ENCODE data around the gene TRAPPC4. TPM values are rescaled to one million over a fixed set of nuclear protein-coding genes. Genes with fewer than 3 reads are reported as not detected.
"Not testable (repeated sequence)": the region's sequence is repeated elsewhere in the genome, so short reads cannot be mapped to it uniquely, and the experiment has no call there.

Gene TRAPPC4
- polyA plus RNA-seq, 4 donors = 59.1 to 103 (median 79.7) TPM

GRCh38 chr11:118980191-118980881 is 38.2 kb upstream of the TRAPPC4 start:
- DNase-seq (peak; percentile 25 to 75), FAIRE-seq (no peak)
- Histone ChIP-seq H3K9me3 (ENCODE audit: control insufficient read depth in 2 of 2, insufficient read depth in 1 of 2, low read depth in 1 of 2, low read length in 1 of 2) (no peaks in the 10 kb centered on the region), H3K27me3 (ENCODE audit: control insufficient read depth in 3 of 3, insufficient read depth in 3 of 3, low read length in 3 of 3) (peaks cover 0 to 3% (median 0%) of the 10 kb centered on the region in 3 donors), H3K4me3 (ENCODE audit: low read depth in 1 of 3, low read length in 3 of 3) (no peak overlapping the region), H3K27ac (ENCODE audit: low read depth in 1 of 3, low read length in 2 of 3) (peak overlapping the region in 1 of 3 donors; percentile 17), H3K36me3 (ENCODE audit: control insufficient read depth in 3 of 3, insufficient read depth in 2 of 3, low read depth in 1 of 3, low read length in 3 of 3) (no peaks in the 10 kb centered on the region), H3K4me1 (ENCODE audit: control insufficient read depth in 3 of 3, insufficient read depth in 2 of 3, low read depth in 1 of 3, low read length in 2 of 3) (peaks cover 0 to 16% (median 0%) of the 10 kb centered on the region in 3 donors)
- 35 to 50% (median 47%) methylated on average over 21 of the region's 21 CpGs for WGBS, 3 donors

- not testable (repeated sequence) for FAIRE-seq; H3K36me3 ChIP-seq (ENCODE audit: control insufficient read depth in 3 of 3, insufficient read depth in 2 of 3, low read depth in 1 of 3, low read length in 3 of 3); DNase-seq; H3K27ac ChIP-seq (ENCODE audit: low read depth in 1 of 3, low read length in 2 of 3); H3K9me3 ChIP-seq (ENCODE audit: control insufficient read depth in 2 of 2, insufficient read depth in 1 of 2, low read depth in 1 of 2, low read length in 1 of 2); H3K27me3 ChIP-seq (ENCODE audit: control insufficient read depth in 3 of 3, insufficient read depth in 3 of 3, low read length in 3 of 3); H3K4me3 ChIP-seq (ENCODE audit: low read depth in 1 of 3, low read length in 3 of 3)
- WGBS, 3 donors = 71 to 75% (median 71%) methylated on average over 8 of the region's 8 CpGs
- H3K4me1 ChIP-seq (ENCODE audit: control insufficient read depth in 3 of 3, insufficient read depth in 2 of 3, low read depth in 1 of 3, low read length in 2 of 3) = peaks cover 0 to 13% (median 0%) of the 10 kb centered on the region in 3 donors
These were observed 34.2 kb upstream of the TRAPPC4 start for GRCh38 chr11:118984337-118984736.

- Histone ChIP-seq H3K4me1 (ENCODE audit: control insufficient read depth in 3 of 3, insufficient read depth in 2 of 3, low read depth in 1 of 3, low read length in 2 of 3) (peaks cover 0 to 8% (median 0%) of the 10 kb centered on the region in 3 donors), H3K4me3 (ENCODE audit: low read depth in 1 of 3, low read length in 3 of 3) (no peak overlapping the region), H3K36me3 (ENCODE audit: control insufficient read depth in 3 of 3, insufficient read depth in 2 of 3, low read depth in 1 of 3, low read length in 3 of 3) (no peaks in the 10 kb centered on the region), H3K9me3 (ENCODE audit: control insufficient read depth in 2 of 2, insufficient read depth in 1 of 2, low read depth in 1 of 2, low read length in 1 of 2) (no peaks in the 10 kb centered on the region), H3K27ac (ENCODE audit: low read depth in 1 of 3, low read length in 2 of 3) (no peak overlapping the region), H3K27me3 (ENCODE audit: control insufficient read depth in 3 of 3, insufficient read depth in 3 of 3, low read length in 3 of 3) (no peaks in the 10 kb centered on the region)
- 86 to 93% (median 92%) methylated on average over 2 of the region's 2 CpGs for WGBS, 3 donors
- no peak for DNase-seq
- FAIRE-seq = no peak
These were observed 33.7 kb upstream of the TRAPPC4 start for GRCh38 chr11:118984825-118985224.

GRCh38 chr11:118988280-118988679 is 30.3 kb upstream of the TRAPPC4 start:
- Histone ChIP-seq H3K27me3 (ENCODE audit: control insufficient read depth in 3 of 3, insufficient read depth in 3 of 3, low read length in 3 of 3) (no peaks in the 10 kb centered on the region), H3K4me3 (ENCODE audit: low read depth in 1 of 3, low read length in 3 of 3) (no peak overlapping the region), H3K36me3 (ENCODE audit: control insufficient read depth in 3 of 3, insufficient read depth in 2 of 3, low read depth in 1 of 3, low read length in 3 of 3) (no peaks in the 10 kb centered on the region), H3K27ac (ENCODE audit: low read depth in 1 of 3, low read length in 2 of 3) (no peak overlapping the region), H3K4me1 (ENCODE audit: control insufficient read depth in 3 of 3, insufficient read depth in 2 of 3, low read depth in 1 of 3, low read length in 2 of 3) (no peaks in the 10 kb centered on the region), H3K9me3 (ENCODE audit: control insufficient read depth in 2 of 2, insufficient read depth in 1 of 2, low read depth in 1 of 2, low read length in 1 of 2) (no peaks in the 10 kb centered on the region)
- DNase-seq = no peak
- no peak for FAIRE-seq
- 66 to 89% (median 84%) methylated on average over 5 of the region's 5 CpGs for WGBS, 3 donors

GRCh38 chr11:118991486-118992038 is 27.0 kb upstream of the TRAPPC4 start:
- not testable (repeated sequence) for DNase-seq; H3K27me3 ChIP-seq (ENCODE audit: control insufficient read depth in 3 of 3, insufficient read depth in 3 of 3, low read length in 3 of 3); H3K4me3 ChIP-seq (ENCODE audit: low read depth in 1 of 3, low read length in 3 of 3); H3K27ac ChIP-seq (ENCODE audit: low read depth in 1 of 3, low read length in 2 of 3); H3K9me3 ChIP-seq (ENCODE audit: control insufficient read depth in 2 of 2, insufficient read depth in 1 of 2, low read depth in 1 of 2, low read length in 1 of 2); FAIRE-seq; H3K4me1 ChIP-seq (ENCODE audit: control insufficient read depth in 3 of 3, insufficient read depth in 2 of 3, low read depth in 1 of 3, low read length in 2 of 3); H3K36me3 ChIP-seq (ENCODE audit: control insufficient read depth in 3 of 3, insufficient read depth in 2 of 3, low read depth in 1 of 3, low read length in 3 of 3)
- 96 to 100% (median 98%) methylated on average over 26 to 44 of the region's 44 CpGs for WGBS, 3 donors

- FAIRE-seq (no peak), DNase-seq (peak in 1 of 2 donors; percentile 19)
- Histone ChIP-seq H3K4me3 (ENCODE audit: low read depth in 1 of 3, low read length in 3 of 3) (peak overlapping the region; percentile 43 to 88 (median 70)), H3K27me3 (ENCODE audit: control insufficient read depth in 3 of 3, insufficient read depth in 3 of 3, low read length in 3 of 3) (no peaks in the 10 kb centered on the region), H3K36me3 (ENCODE audit: control insufficient read depth in 3 of 3, insufficient read depth in 2 of 3, low read depth in 1 of 3, low read length in 3 of 3) (peaks cover 0 to 15% (median 2%) of the 10 kb centered on the region in 3 donors), H3K9me3 (ENCODE audit: control insufficient read depth in 2 of 2, insufficient read depth in 1 of 2, low read depth in 1 of 2, low read length in 1 of 2) (no peaks in the 10 kb centered on the region), H3K4me1 (ENCODE audit: control insufficient read depth in 3 of 3, insufficient read depth in 2 of 3, low read depth in 1 of 3, low read length in 2 of 3) (peaks cover 0 to 4% (median 2%) of the 10 kb centered on the region in 3 donors), H3K27ac (ENCODE audit: low read depth in 1 of 3, low read length in 2 of 3) (peak overlapping the region in 1 of 3 donors; percentile 93)
- 16 to 32% (median 24%) methylated on average over 22 of the region's 22 CpGs for WGBS, 3 donors
These were observed 21.5 kb upstream of the TRAPPC4 start for GRCh38 chr11:118996926-118997626.

GRCh38 chr11:118997627-118998387 is 20.8 kb upstream of the TRAPPC4 start, which contains the start of gene CENATAC:
Gene CENATAC, plus strand, starts transcription at chr11:118998138. Its CDS starts 60 bp downstream, at chr11:118998198.
- Histone ChIP-seq H3K9me3 (ENCODE audit: control insufficient read depth in 2 of 2, insufficient read depth in 1 of 2, low read depth in 1 of 2, low read length in 1 of 2) (no peaks in the 10 kb centered on the region), H3K36me3 (ENCODE audit: control insufficient read depth in 3 of 3, insufficient read depth in 2 of 3, low read depth in 1 of 3, low read length in 3 of 3) (peaks cover 0 to 21% (median 2%) of the 10 kb centered on the region in 3 donors), H3K27ac (ENCODE audit: low read depth in 1 of 3, low read length in 2 of 3) (peak within 1 kb of the TSS; percentile 64 to 93 (median 76)), H3K4me3 (ENCODE audit: low read depth in 1 of 3, low read length in 3 of 3) (peak within 1 kb of the TSS; percentile 70 to 94 (median 88)), H3K27me3 (ENCODE audit: control insufficient read depth in 3 of 3, insufficient read depth in 3 of 3, low read length in 3 of 3) (no peaks in the 10 kb centered on the region), H3K4me1 (ENCODE audit: control insufficient read depth in 3 of 3, insufficient read depth in 2 of 3, low read depth in 1 of 3, low read length in 2 of 3) (peaks cover 0 to 4% (median 2%) of the 10 kb centered on the region in 3 donors)
- 0 to 1% (median 0%) methylated on average over 40 to 54 of the region's 54 CpGs for whole genome bisulfite sequencing, 3 donors
- DNase-seq (peak; percentile 96), FAIRE-seq (no peak)

- H3K4me1 ChIP-seq (ENCODE audit: control insufficient read depth in 3 of 3, insufficient read depth in 2 of 3, low read depth in 1 of 3, low read length in 2 of 3) = peaks cover 0 to 4% (median 2%) of the 10 kb centered on the region in 3 donors
- peaks cover 0 to 27% (median 2%) of the 10 kb centered on the region in 3 donors for H3K36me3 ChIP-seq (ENCODE audit: control insufficient read depth in 3 of 3, insufficient read depth in 2 of 3, low read depth in 1 of 3, low read length in 3 of 3)
- H3K27me3 ChIP-seq (ENCODE audit: control insufficient read depth in 3 of 3, insufficient read depth in 3 of 3, low read length in 3 of 3) = no peaks in the 10 kb centered on the region
- DNase-seq (no peak), FAIRE-seq (no peak)
- H3K27ac ChIP-seq (ENCODE audit: low read depth in 1 of 3, low read length in 2 of 3) = peak overlapping the region; percentile 64 to 93 (median 76)
- H3K4me3 ChIP-seq (ENCODE audit: low read depth in 1 of 3, low read length in 3 of 3) = peak overlapping the region; percentile 70 to 94 (median 88)
- WGBS, 3 donors = 0 to 2% (median 0%) methylated on average over 15 to 19 of the region's 19 CpGs
- H3K9me3 ChIP-seq (ENCODE audit: control insufficient read depth in 2 of 2, insufficient read depth in 1 of 2, low read depth in 1 of 2, low read length in 1 of 2) = no peaks in the 10 kb centered on the region
These were observed 20.2 kb upstream of the TRAPPC4 start for GRCh38 chr11:118998388-118998717.
